Thyroid gland (tissue), 4 donors: Measurements from ENCODE around the gene PRKCG. TPM values are rescaled to one million over a fixed set of nuclear protein-coding genes. Genes with fewer than 3 reads are reported as not detected.

Experiments used
- DNase-seq, 2 donors: peaks; one replicate each; pipeline ENCODE4 v3.0.0-alpha.2; 2019
- H3K27ac ChIP-seq, 3 donors: fragments of 200-600 bp; sonication (generic); 1 replicate in 2 of 3; 2 replicates in 1 of 3; pipeline ENCODE4 v1.5.1; 2016 to 2019; ENCODE audit warnings: mild to moderate bottlenecking in 1 of 3, moderate library complexity in 1 of 3
- H3K27me3 ChIP-seq: fragments of 200-600 bp; sonication (generic); one replicate; pipeline ENCODE4 v1.5.1; 2019
- H3K36me3 ChIP-seq, 2 donors: fragments of 200-600 bp; sonication (generic); one replicate each; pipeline ENCODE4 v1.5.1; 2016 to 2019
- H3K4me1 ChIP-seq, 2 donors: fragments of 200-600 bp; sonication (generic); one replicate each; pipeline ENCODE4 v1.5.1; 2017 to 2019
- H3K4me3 ChIP-seq, 3 donors: fragments of 200-600 bp; sonication (generic); replicated peaks in 1 of 3; 1 replicate in 2 of 3; 2 replicates in 1 of 3; pipeline ENCODE4 v1.5.1; 2016; ENCODE audit warnings: mild to moderate bottlenecking in 1 of 3
- H3K9me3 ChIP-seq: fragments of 200-600 bp; sonication (generic); one replicate; pipeline ENCODE4 v1.5.1; 2017
- CTCF ChIP-seq, 6 experiments: fragments of 200-600 bp in 3 of 6; fragments of 450-650 bp in 3 of 6; sonication (generic) in 3 of 6; IDR thresholded peaks; one replicate each; pipeline ENCODE4 v1.5.1; 2016 to 2019; ENCODE audit warnings: antibody characterized with exemption in 6 of 6, mild to moderate bottlenecking in 2 of 6, inconsistent platforms in 1 of 6, moderate library complexity in 1 of 6
- POLR2A ChIP-seq, 2 donors: fragments of 450-650 bp; IDR thresholded peaks; one replicate each; pipeline ENCODE4 v1.6.1; 2017; ENCODE audit warnings: antibody characterized with exemption in 2 of 2, mild to moderate bottlenecking in 2 of 2, moderate library complexity in 1 of 2
- WGBS, 2 donors: methylation state at CpG; one replicate each; pipeline ENCODE4 v1.1.5; 2017; 5-methylcytosine and 5-hydroxymethylcytosine counted together
- intact Hi-C: fragments of 100-400 bp; cut with DNase I; formaldehyde crosslinking; loops from one replicate; pipeline ENCODE4 v1.15.1; 2023
- total RNA-seq, 4 donors: library from RNA; depleted of rRNA; stranded (reverse); fragments of >200 nt; gene quantifications; one replicate each; pipeline ENCODE4 v1.2.3, GENCODE V29; 2016

PRKCG gene
- total RNA-seq, 4 donors from 2014 or later: not detected

- no peak for TF ChIP-seq CTCF (IDR thresholded peaks at IDR 0.05)
- TF ChIP-seq POLR2A (IDR thresholded peaks at IDR 0.05): no peak
- H3K4me3 ChIP-seq: no peak overlapping the region
- H3K36me3 ChIP-seq: no peaks in the 10 kb centered on the region
- intact Hi-C loops: no loop called here
- H3K4me1 ChIP-seq: peaks cover 0 to 4% of the 10 kb centered on the region in 2 donors
- WGBS, 2 donors: 71 to 78% methylated on average over 9 of the region's 9 CpGs
- H3K27me3 ChIP-seq: no peaks in the 10 kb centered on the region
- H3K9me3 ChIP-seq: no peaks in the 10 kb centered on the region
- H3K27ac ChIP-seq: no peak overlapping the region
- no peak for DNase-seq
Observed at GRCh38 chr19:53894707-53895106, 12.7 kb downstream of the PRKCG start.

- H3K4me3 ChIP-seq: no peak overlapping the region
- intact Hi-C loops: no loop called here
- no peak for DNase-seq
- no peaks in the 10 kb centered on the region for H3K9me3 ChIP-seq
- H3K27me3 ChIP-seq: no peaks in the 10 kb centered on the region
- H3K27ac ChIP-seq: no peak overlapping the region
- no peaks in the 10 kb centered on the region for H3K4me1 ChIP-seq
- 32 to 41% methylated on average over 4 of the region's 4 CpGs for WGBS, 2 donors
- TF ChIP-seq CTCF (IDR thresholded peaks at IDR 0.05): no peak
- TF ChIP-seq POLR2A (IDR thresholded peaks at IDR 0.05): no peak
- no peaks in the 10 kb centered on the region for H3K36me3 ChIP-seq
Observed at GRCh38 chr19:53896682-53897081, 14.7 kb downstream of the PRKCG start.

- H3K27me3 ChIP-seq: no peaks in the 10 kb centered on the region
- no peak for DNase-seq
- intact Hi-C loops: no loop called here
Observed at GRCh38 chr19:53897459-53897858, 15.5 kb downstream of the PRKCG start.

GRCh38 chr19:53898166-53898565, 16.2 kb downstream of the PRKCG start:
- H3K27me3 ChIP-seq: no peaks in the 10 kb centered on the region
- H3K4me3 ChIP-seq: no peak overlapping the region
- H3K9me3 ChIP-seq: no peaks in the 10 kb centered on the region
- TF ChIP-seq CTCF (IDR thresholded peaks at IDR 0.05): no peak
- no peak for TF ChIP-seq POLR2A (IDR thresholded peaks at IDR 0.05)
- DNase-seq: no peak
- intact Hi-C loops: no loop called here
- no peak overlapping the region for H3K27ac ChIP-seq
- H3K36me3 ChIP-seq: no peaks in the 10 kb centered on the region
- no peaks in the 10 kb centered on the region for H3K4me1 ChIP-seq
- 4% methylated on average over 5 to 11 of the region's 16 CpGs for WGBS, 2 donors

More at GRCh38 chr19:53897459-53897858, 15.5 kb downstream of the PRKCG start:
- TF ChIP-seq POLR2A (IDR thresholded peaks at IDR 0.05) (no peak), CTCF (IDR thresholded peaks at IDR 0.05) (no peak)
- 54 to 61% methylated on average over 4 of the region's 4 CpGs for WGBS, 2 donors
- Histone ChIP-seq H3K9me3 (no peaks in the 10 kb centered on the region), H3K27ac (no peak overlapping the region), H3K4me3 (no peak overlapping the region), H3K36me3 (no peaks in the 10 kb centered on the region), H3K4me1 (no peaks in the 10 kb centered on the region)

GRCh38 chr19:53898636-53899341, 16.8 kb downstream of the PRKCG start:
- Histone ChIP-seq H3K27ac (no peak overlapping the region), H3K9me3 (no peaks in the 10 kb centered on the region), H3K36me3 (no peaks in the 10 kb centered on the region), H3K4me1 (no peaks in the 10 kb centered on the region), H3K4me3 (no peak overlapping the region), H3K27me3 (no peaks in the 10 kb centered on the region)
- WGBS, 2 donors: 4 to 10% methylated on average over 16 to 21 of the region's 42 CpGs
- intact Hi-C loops: no loop called here
- TF ChIP-seq POLR2A (IDR thresholded peaks at IDR 0.05): no peak
- TF ChIP-seq CTCF (IDR thresholded peaks at IDR 0.05): no peak
- DNase-seq: no peak
